Endometrial microvascular endothelial cells (primary cell): Measurements from ENCODE around the gene SLC17A8. TPM values are rescaled to one million over a fixed set of nuclear protein-coding genes. Genes with fewer than 3 reads are reported as not detected.

Experiments used
- in situ Hi-C: cut with HindIII; loops from 2 replicates; pipeline ENCODE4 v1.10.0; 2017; ENCODE audit warnings: low sequenced_read_pairs, low pct_unique_long_range_greater_than_20kb; ENCODE audit errors: inconsistent ontology term
- total RNA-seq: library from RNA; depleted of rRNA; stranded (reverse); fragments of >200 nt; gene quantifications from one replicate; pipeline ENCODE4 v1.2.3, GENCODE V29; 2015; ENCODE audit errors: inconsistent ontology term

Gene SLC17A8
- total RNA-seq, 1 donor from 2014 or later = not detected

- in situ Hi-C loops = no loop called here
Measured at GRCh38 chr12:100455896-100456295, 99.0 kb downstream of the SLC17A8 start.

GRCh38 chr12:100458191-100458590, 101.3 kb downstream of the SLC17A8 start:
- in situ Hi-C loops = no loop called here

- in situ Hi-C loops = no loop called here
Measured at GRCh38 chr12:100460702-100461101, 103.8 kb downstream of the SLC17A8 start.

- in situ Hi-C loops = no loop called here
Measured at GRCh38 chr12:100461330-100461973, 104.6 kb downstream of the SLC17A8 start.

DNA sequence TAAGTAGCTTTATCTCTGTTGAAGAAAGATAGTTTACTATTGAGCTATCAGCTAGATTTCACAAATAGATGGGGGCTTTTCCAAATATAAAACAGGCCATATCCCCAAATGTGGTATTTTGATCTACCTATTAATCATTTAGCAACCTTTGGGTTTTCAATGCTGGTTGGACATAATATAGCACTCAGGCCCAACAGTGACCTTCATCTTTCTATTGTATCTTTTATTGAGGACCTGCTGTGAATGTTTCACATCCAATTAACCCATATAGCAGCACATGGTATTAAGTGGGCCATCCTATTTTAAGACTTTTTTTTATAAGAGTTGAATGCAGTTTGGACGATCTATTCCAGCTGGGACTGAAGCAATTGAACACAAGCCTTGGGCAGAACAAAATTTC, 106.8 kb downstream of the SLC17A8 start:
- in situ Hi-C loops = no loop called here

DNA sequence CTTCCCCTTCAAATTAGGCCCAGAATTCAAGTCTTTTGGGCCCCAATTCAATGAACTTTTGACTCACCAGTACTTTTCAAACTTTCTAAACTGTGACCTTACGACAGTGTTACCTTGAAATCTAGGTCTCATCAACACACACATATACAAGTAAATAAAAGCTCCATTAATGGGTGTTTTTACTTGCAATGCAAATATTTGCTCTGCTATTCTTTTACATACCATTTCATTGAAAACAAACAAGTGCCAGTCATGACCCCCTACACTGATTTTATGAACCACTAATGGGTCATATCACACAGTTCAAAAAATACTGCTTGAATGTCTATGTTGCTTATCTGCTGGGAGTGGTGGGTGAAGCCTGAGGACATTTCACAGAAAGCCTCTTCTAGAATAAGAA, 107.7 kb downstream of the SLC17A8 start:
- in situ Hi-C loops = no loop called here

GRCh38 chr12:100468126-100468525, 111.3 kb downstream of the SLC17A8 start:
- in situ Hi-C loops = no loop called here

Other genes with a start within 250 kb of the SLC17A8 start
- gene BLTP3B, start 214.2 kb upstream of the SLC17A8 start, total RNA-seq = 15.6 TPM
- gene ACTR6, start 156.3 kb upstream of the SLC17A8 start, total RNA-seq = 43.7 TPM
- gene DEPDC4, start 90.0 kb upstream of the SLC17A8 start, total RNA-seq = not detected
- 48.1 TPM for gene SCYL2, start 89.9 kb upstream of the SLC17A8 start, total RNA-seq
- gene NR1H4, start 116.8 kb downstream of the SLC17A8 start, total RNA-seq = not detected
- gene GAS2L3, start 216.6 kb downstream of the SLC17A8 start, total RNA-seq = 28.0 TPM